Osteoblast (primary cell): ENCODE measurements around the gene SREBF2. TPM values are rescaled to one million over a fixed set of nuclear protein-coding genes. Genes with fewer than 3 reads are reported as not detected.
A peak's percentile ranks its signal among the peaks of the same experiment; 100 is the strongest.
"Not testable (repeated sequence)": the region's sequence is repeated elsewhere in the genome, so short reads cannot be mapped to it uniquely, and the experiment has no call there.

Experiments
- DNase-seq: peaks from one replicate; pipeline ENCODE4 v3.0.0; 2011; ENCODE audit warnings: low spot score, mixed read lengths; ENCODE audit not compliant: insufficient read length; ENCODE audit errors: missing footprints
- H2AFZ ChIP-seq: 2 replicates; pipeline ENCODE4 v1.6.0; 2011; ENCODE audit warnings: mild to moderate bottlenecking, low read length
- H3K27ac ChIP-seq: 2 replicates; pipeline ENCODE4 v1.5.1; 2011; ENCODE audit warnings: mild to moderate bottlenecking, low read depth, low read length, moderate library complexity
- H3K27me3 ChIP-seq: 2 replicates; pipeline ENCODE4 v1.6.0; 2012; ENCODE audit warnings: mild to moderate bottlenecking, control low read depth, inconsistent platforms, low read length, moderate library complexity; ENCODE audit not compliant: insufficient read depth
- H3K36me3 ChIP-seq: 2 replicates; pipeline ENCODE4 v1.5.1; 2011; ENCODE audit warnings: mild to moderate bottlenecking, low read length, control low read depth, moderate library complexity; ENCODE audit not compliant: insufficient read depth
- H3K4me1 ChIP-seq: 2 replicates; pipeline ENCODE4 v1.5.1; 2011; ENCODE audit warnings: mild to moderate bottlenecking, low read length, control low read depth, moderate library complexity; ENCODE audit not compliant: insufficient read depth
- H3K4me2 ChIP-seq: 2 replicates; pipeline ENCODE4 v1.6.0; 2011; ENCODE audit warnings: mild to moderate bottlenecking, low read length; ENCODE audit not compliant: insufficient read depth
- H3K4me3 ChIP-seq: fragments of 200-600 bp; sonication (generic); 3 replicates; pipeline ENCODE4 v1.5.1; 2012; ENCODE audit warnings: mild to moderate bottlenecking, low read length, inconsistent platforms; ENCODE audit not compliant: insufficient read depth
- H3K79me2 ChIP-seq: 2 replicates; pipeline ENCODE4 v1.6.0; 2012; ENCODE audit warnings: mild to moderate bottlenecking, low read length, control low read depth, inconsistent platforms; ENCODE audit not compliant: insufficient read depth
- H3K9me3 ChIP-seq: 2 replicates; pipeline ENCODE4 v1.5.1; 2011; ENCODE audit warnings: low read depth, low read length, control low read depth
- H4K20me1 ChIP-seq: 2 replicates; pipeline ENCODE4 v1.6.0; 2012; ENCODE audit warnings: mild to moderate bottlenecking, low read length, control low read depth; ENCODE audit not compliant: insufficient read depth
- CTCF ChIP-seq: IDR thresholded peaks from 2 replicates; pipeline ENCODE4 v1.5.1; 2011; ENCODE audit warnings: mild to moderate bottlenecking, low read depth, low read length, moderate library complexity; ENCODE audit errors: extremely low read depth
- total RNA-seq: library from RNA; depleted of rRNA; stranded (reverse); fragments of >200 nt; gene quantifications from 2 replicates; pipeline ENCODE4 v1.2.3, GENCODE V29; 2012

SREBF2 gene
- total RNA-seq, 1 donor: 80.3 TPM

- Histone ChIP-seq H3K79me2 (peaks cover 50% of the 10 kb centered on the region), H4K20me1 (peaks cover 17% of the 10 kb centered on the region), H3K4me2 (peak overlapping the region; percentile 41), H3K36me3 (peaks cover 9% of the 10 kb centered on the region), H2AFZ (peak overlapping the region; percentile 64), H3K4me3 (peak overlapping the region; percentile 30), H3K9me3 (no peaks in the 10 kb centered on the region), H3K4me1 (peaks cover 33% of the 10 kb centered on the region), H3K27me3 (no peaks in the 10 kb centered on the region), H3K27ac (peak overlapping the region; percentile 82)
- DNase-seq: peak; percentile 89
- no peak for TF ChIP-seq CTCF
Observed at GRCh38 chr22:41862530-41863266, 29.8 kb downstream of the SREBF2 start.

- no peak overlapping the region for H3K4me2 ChIP-seq
- no peak for TF ChIP-seq CTCF
- H3K27ac ChIP-seq: no peak overlapping the region
- peaks cover 12% of the 10 kb centered on the region for H3K36me3 ChIP-seq
- H3K4me3 ChIP-seq: no peak overlapping the region
- peaks cover 17% of the 10 kb centered on the region for H4K20me1 ChIP-seq
- H3K4me1 ChIP-seq: peaks cover 32% of the 10 kb centered on the region
- H3K79me2 ChIP-seq: peaks cover 51% of the 10 kb centered on the region
- no peak overlapping the region for H2AFZ ChIP-seq
- DNase-seq: no peak
- no peaks in the 10 kb centered on the region for H3K9me3 ChIP-seq
- no peaks in the 10 kb centered on the region for H3K27me3 ChIP-seq
Observed at GRCh38 chr22:41863472-41863871, 30.6 kb downstream of the SREBF2 start.

DNA sequence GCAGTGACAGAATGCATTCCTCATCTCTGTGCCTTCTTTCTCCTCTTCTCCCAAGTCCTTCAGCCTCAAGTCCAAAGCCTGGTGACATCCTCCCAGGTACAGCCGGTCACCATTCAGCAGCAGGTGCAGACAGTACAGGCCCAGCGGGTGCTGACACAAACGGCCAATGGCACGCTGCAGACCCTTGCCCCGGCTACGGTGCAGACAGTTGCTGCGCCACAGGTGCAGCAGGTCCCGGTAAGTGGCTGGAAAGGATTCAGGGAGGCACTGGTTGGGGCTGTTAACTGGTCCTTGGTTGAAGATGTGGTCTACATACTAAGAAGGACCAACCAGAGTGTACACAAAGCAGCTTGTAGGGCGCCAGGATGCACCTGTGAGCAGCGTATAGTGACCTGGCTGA lies 35.7 kb downstream of the SREBF2 start:
- TF ChIP-seq CTCF: no peak
- no peak overlapping the region for H3K4me3 ChIP-seq
- peaks cover 43% of the 10 kb centered on the region for H3K36me3 ChIP-seq
- no peak for DNase-seq
- no peak overlapping the region for H3K4me2 ChIP-seq
- no peaks in the 10 kb centered on the region for H3K9me3 ChIP-seq
- H3K27ac ChIP-seq: no peak overlapping the region
- no peaks in the 10 kb centered on the region for H3K4me1 ChIP-seq
- H3K27me3 ChIP-seq: no peaks in the 10 kb centered on the region
- H2AFZ ChIP-seq: no peak overlapping the region
- peaks cover 12% of the 10 kb centered on the region for H4K20me1 ChIP-seq
- peaks cover 33% of the 10 kb centered on the region for H3K79me2 ChIP-seq

DNA sequence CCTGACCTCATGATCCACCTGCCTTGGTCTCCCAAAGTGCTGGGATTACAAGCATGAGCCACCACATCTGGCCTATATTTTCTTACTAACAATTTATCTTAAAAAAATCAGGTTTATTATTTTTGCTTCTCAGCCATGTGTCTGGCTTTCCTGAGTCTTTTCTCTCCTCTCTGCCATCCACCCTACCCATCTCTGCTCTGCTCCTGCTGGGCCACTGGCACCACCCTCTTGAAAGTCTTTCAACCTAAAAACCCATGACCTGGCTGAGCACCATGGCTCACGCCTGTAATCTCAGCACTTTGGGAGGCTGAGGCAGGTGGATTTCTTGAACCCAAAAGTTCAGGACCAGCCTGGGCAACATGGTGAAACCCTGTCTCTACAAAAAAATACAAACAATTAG lies 37.2 kb downstream of the SREBF2 start:
- H3K27me3 ChIP-seq, H3K27ac ChIP-seq, H3K4me2 ChIP-seq, H3K4me3 ChIP-seq, H3K9me3 ChIP-seq, H4K20me1 ChIP-seq, H3K4me1 ChIP-seq, H2AFZ ChIP-seq, DNase-seq: not testable (repeated sequence)
- Histone ChIP-seq H3K79me2 (peaks cover 24% of the 10 kb centered on the region), H3K36me3 (peaks cover 49% of the 10 kb centered on the region)
